HepG2 (cell line): ENCODE data around the gene TXNIP. TPM values are rescaled to one million over a fixed set of nuclear protein-coding genes. Genes with fewer than 3 reads are reported as not detected.

ENCODE experiments used
- ATAC-seq: fragments of 200-7000 bp; cut with Tn5 transposase; 3 replicates; pipeline ENCODE4 v1.9.1; 2020; ENCODE audit warnings: mild to moderate bottlenecking, moderate library complexity
- BruUV-seq: library from RNA; stranded (reverse); fragments of 400-500 nt; replicated peaks from 2 replicates; lab custom pipeline; 2021; lab: Mats Ljungman, UMichigan
- CTCF ChIA-PET: fragments of 300-600 bp; formaldehyde crosslinking; extraction: SDS; loops from one replicate; lab custom pipeline; 2021; ENCODE audit warnings: low total read pairs, inconsistent platforms, low intra/inter-chr PET ratio; lab: Yijun Ruan, JAX
- POLR2A ChIA-PET: fragments of 350-600 bp; sonication (Branson Sonifier 250); formaldehyde crosslinking; loops from one replicate; lab custom pipeline; 2020; ENCODE audit warnings: antibody characterized with exemption, inconsistent platforms; lab: Yijun Ruan, JAX
- DNase-seq: peaks from one replicate; pipeline ENCODE4 v3.0.0-alpha.2; 2015; ENCODE audit warnings: low spot score
- FAIRE-seq: peaks from 3 replicates; lab custom pipeline; 2011; peaks lifted over from hg19 to GRCh38; lab: Jason Lieb, UNC
- H2AFZ ChIP-seq: one replicate; pipeline ENCODE4 v1.6.1; 2011; ENCODE audit warnings: low read length, inconsistent platforms
- H3K27ac ChIP-seq: fragments of 300-600 bp; 3 replicates; pipeline ENCODE4 v1.8.0; 2011; ENCODE audit warnings: mixed run types, mild to moderate bottlenecking, mixed read lengths, low read length, inconsistent platforms; ENCODE audit not compliant: insufficient read depth; ENCODE audit errors: extremely low read length
- H3K27me3 ChIP-seq, 2 experiments: fragments of 200-600 bp in 1 of 2; 2 replicates in 1 of 2; 3 replicates in 1 of 2; pipeline versions ENCODE4 v1.6.0 to v1.8.0; 2011; ENCODE audit warnings: low read length in 2 of 2, mild to moderate bottlenecking in 2 of 2, moderate library complexity in 2 of 2, inconsistent platforms in 1 of 2; ENCODE audit not compliant: insufficient read depth in 2 of 2, control insufficient read depth in 1 of 2
- H3K36me3 ChIP-seq, 2 experiments: fragments of 200-600 bp in 1 of 2; replicated peaks in 1 of 2; 2 replicates in 1 of 2; 3 replicates in 1 of 2; pipeline versions ENCODE4 v1.5.1 to v1.8.0; 2011; ENCODE audit warnings: low read length in 2 of 2, inconsistent platforms in 1 of 2; ENCODE audit not compliant: insufficient read depth in 2 of 2, control insufficient read depth in 1 of 2
- H3K4me1 ChIP-seq: 2 replicates; pipeline ENCODE4 v1.5.1; 2012; ENCODE audit warnings: low read length, inconsistent platforms; ENCODE audit not compliant: insufficient read depth
- H3K4me2 ChIP-seq: 2 replicates; pipeline ENCODE4 v1.6.0; 2011; ENCODE audit warnings: low read depth, low read length, inconsistent platforms
- H3K4me3 ChIP-seq, 3 experiments: fragments of 200-600 bp in 1 of 3; sonication (generic), shearing (Covaris generic) in 1 of 3; replicated peaks in 1 of 3; 2 replicates each; pipeline ENCODE4 v1.5.1; 2011 to 2016; ENCODE audit warnings: low read length in 3 of 3, inconsistent platforms in 2 of 3, low read depth in 2 of 3, mild to moderate bottlenecking in 2 of 3, control low read depth in 1 of 3, mixed read lengths in 1 of 3; ENCODE audit not compliant: insufficient read depth in 1 of 3
- H3K79me2 ChIP-seq: one replicate; pipeline ENCODE4 v1.6.1; 2011; ENCODE audit warnings: low read length, inconsistent platforms; ENCODE audit not compliant: insufficient read depth
- H3K9ac ChIP-seq: 2 replicates; pipeline ENCODE4 v1.6.0; 2011; ENCODE audit warnings: mild to moderate bottlenecking, low read depth, low read length, inconsistent platforms; ENCODE audit not compliant: insufficient read depth
- H3K9me3 ChIP-seq: 2 replicates; pipeline ENCODE4 v1.5.1; 2012; ENCODE audit warnings: mild to moderate bottlenecking, low read length
- H4K20me1 ChIP-seq: 2 replicates; pipeline ENCODE4 v1.6.0; 2011; ENCODE audit warnings: inconsistent platforms, mild to moderate bottlenecking, low read length, moderate library complexity; ENCODE audit not compliant: insufficient read depth
- CEBPB ChIP-seq: IDR thresholded peaks from 2 replicates; pipeline ENCODE4 v1.6.1; 2011; ENCODE audit warnings: low read depth, low read length, improper control_type of control experiment, borderline replicate concordance
- FOXM1 ChIP-seq: sonication (generic); formaldehyde crosslinking; IDR thresholded peaks from 2 replicates; pipeline ENCODE4 v1.5.0; 2020; ENCODE audit warnings: missing genetic modification reagents
- HNRNPK ChIP-seq: fragments of 200-400 bp; formaldehyde crosslinking; IDR thresholded peaks from 2 replicates; pipeline ENCODE4 v1.6.1; 2018; ENCODE audit warnings: low read length, low read depth, moderate library complexity, mild to moderate bottlenecking; ENCODE audit not compliant: poor library complexity, severe bottlenecking
- HNRNPL ChIP-seq: fragments of 200-400 bp; formaldehyde crosslinking; IDR thresholded peaks from 2 replicates; pipeline ENCODE4 v1.6.1; 2017; ENCODE audit warnings: mild to moderate bottlenecking, low read depth, low read length
- IKZF4 ChIP-seq: sonication (generic); formaldehyde crosslinking; IDR thresholded peaks from 2 replicates; pipeline ENCODE4 v1.5.1; 2020; ENCODE audit warnings: borderline replicate concordance, mild to moderate bottlenecking, low read depth, missing genetic modification reagents; ENCODE audit errors: not compliant biosample characterization
- MTA1 ChIP-seq: sonication (generic); formaldehyde crosslinking; IDR thresholded peaks from 2 replicates; pipeline ENCODE4 v1.4.0; 2020; ENCODE audit warnings: missing genetic modification reagents, mild to moderate bottlenecking, borderline replicate concordance
- TBP ChIP-seq: sonication (generic); formaldehyde crosslinking; IDR thresholded peaks from 2 replicates; pipeline ENCODE4 v1.5.0; 2020; ENCODE audit warnings: missing genetic modification reagents
- ZBTB2 ChIP-seq: sonication (generic); formaldehyde crosslinking; IDR thresholded peaks from 2 replicates; pipeline ENCODE4 v1.8.0; 2022; ENCODE audit warnings: low read depth, missing genetic modification reagents
- ZNF253 ChIP-seq: sonication (generic); formaldehyde crosslinking; IDR thresholded peaks from 2 replicates; pipeline ENCODE4 v1.8.0; 2022; ENCODE audit warnings: mild to moderate bottlenecking, missing genetic modification reagents, borderline replicate concordance
- ZNF34 ChIP-seq: sonication (generic); formaldehyde crosslinking; IDR thresholded peaks from 2 replicates; pipeline ENCODE4 v1.4.0; 2020; ENCODE audit warnings: mild to moderate bottlenecking, missing genetic modification reagents, borderline replicate concordance
- ZNF501 ChIP-seq: sonication (generic); formaldehyde crosslinking; IDR thresholded peaks from 2 replicates; pipeline ENCODE4 v1.5.1; 2020; ENCODE audit warnings: mild to moderate bottlenecking, moderate library complexity, missing genetic modification reagents
- ZNF598 ChIP-seq: sonication (generic); formaldehyde crosslinking; IDR thresholded peaks from 2 replicates; pipeline ENCODE4 v1.5.1; 2020; ENCODE audit warnings: mild to moderate bottlenecking, missing genetic modification reagents, borderline replicate concordance
- ZNF674 ChIP-seq: sonication (generic); formaldehyde crosslinking; IDR thresholded peaks from 2 replicates; pipeline ENCODE4 v1.5.0; 2020; ENCODE audit warnings: low read depth, mild to moderate bottlenecking, missing genetic modification reagents
- ZNF7 ChIP-seq: IDR thresholded peaks from 2 replicates; pipeline ENCODE4 v1.6.1; 2016; ENCODE audit warnings: missing biosample characterization, missing genetic modification reagents
- ZNF724P ChIP-seq: sonication (generic); formaldehyde crosslinking; IDR thresholded peaks from 2 replicates; pipeline ENCODE4 v1.8.0; 2022; ENCODE audit warnings: missing genetic modification reagents, borderline replicate concordance
- ZSCAN21 ChIP-seq: sonication (generic); formaldehyde crosslinking; IDR thresholded peaks from 2 replicates; pipeline ENCODE4 v1.8.0; 2022; ENCODE audit warnings: mild to moderate bottlenecking, missing genetic modification reagents, moderate library complexity, borderline replicate concordance
- WGBS: methylation state at CpG from one replicate; pipeline ENCODE4 v1.1.6; 2017; ENCODE audit warnings: low lambda C conversion rate; 5-methylcytosine and 5-hydroxymethylcytosine counted together
- in situ Hi-C: cut with HindIII; loops from 2 replicates; pipeline ENCODE4 v1.10.0; 2017; ENCODE audit warnings: low pct_unique_long_range_greater_than_20kb; ENCODE audit not compliant: extremely low pct_ligation_motif_present
- intact Hi-C: fragments of 100-400 bp; cut with micrococcal nuclease; formaldehyde crosslinking; loops from one replicate; pipeline ENCODE4 v1.10.0; 2022; ENCODE audit not compliant: unreplicated experiment
- polyA plus RNA-seq, 8 experiments: library from polyadenylated mRNA; depleted of rRNA in 3 of 8; stranded (reverse) in 7 of 8; unstranded in 1 of 8; fragments of >200 nt; fragmentation: Illumina TruSeq in 4 of 8; extraction: Trizol in 4 of 8; gene quantifications; 2 replicates each; pipeline versions ENCODE4 v1.2.1 to v1.2.3, GENCODE V29; 2011 to 2016; ENCODE audit warnings: low read depth in 4 of 8, missing spikeins in 1 of 8, mixed read lengths in 1 of 8; ENCODE audit not compliant: insufficient read depth in 1 of 8
- total RNA-seq, 5 experiments: library from RNA; depleted of rRNA; stranded (reverse); fragments of >200 nt; fragmentation: Illumina TruSeq; extraction: Trizol; gene quantifications; 2 replicates each; pipeline ENCODE4 v1.2.3, GENCODE V29; 2016; ENCODE audit warnings: low read depth in 1 of 5

Gene TXNIP
- total and polyA plus RNA-seq, 2 of the 13 experiments (the other 11 are each of a cell fraction or from before 2014, with no cell fraction given) = 24.4 to 237 TPM

GRCh38 chr1:145974721-145975120 lies 21.7 kb downstream of the TXNIP start:
- ATAC-seq (no peak), DNase-seq (no peak), FAIRE-seq (no peak)
- H3K9me3 ChIP-seq = no peaks in the 10 kb centered on the region
- POLR2A ChIA-PET = interaction anchor here (1.0 kb wide), 1 partner anchor 10 kb away, joined by 3 read pairs; the partner anchor contains the start of genes ANKRD34A and POLR3GL
- H3K27me3 ChIP-seq = no peaks in the 10 kb centered on the region
- TF ChIP-seq IKZF4 (no peak), TBP (CRISPR knock-in tag) (no peak), HNRNPL (no peak), ZNF598 (no peak), CEBPB (no peak), FOXM1 (CRISPR knock-in tag) (no peak), ZNF7 (CRISPR knock-in tag) (no peak), ZNF724P (CRISPR knock-in tag) (no peak), ZNF34 (CRISPR knock-in tag) (no peak), ZNF674 (CRISPR knock-in tag) (no peak), ZNF501 (CRISPR knock-in tag) (no peak), ZBTB2 (CRISPR knock-in tag) (no peak), ZSCAN21 (CRISPR knock-in tag) (no peak), HNRNPK (no peak), ZNF253 (CRISPR knock-in tag) (no peak), MTA1 (CRISPR knock-in tag) (no peak)
- BruUV-seq = no TSS peak
- no peaks in the 10 kb centered on the region for H3K36me3 ChIP-seq
- H2AFZ ChIP-seq = no peak overlapping the region
- no peak overlapping the region for H3K4me3 ChIP-seq
- no peaks in the 10 kb centered on the region for H3K79me2 ChIP-seq
- 89% methylated on average over 7 of the region's 7 CpGs for WGBS
- H4K20me1 ChIP-seq = no peaks in the 10 kb centered on the region
- intact Hi-C loops = loop anchor here (5.0 kb wide), 1 partner anchor 82 kb away; no protein-coding TSS in a partner anchor
- no peak overlapping the region for H3K9ac ChIP-seq
- peaks cover 44% of the 10 kb centered on the region for H3K4me1 ChIP-seq
- no peak overlapping the region for H3K27ac ChIP-seq
- no peak overlapping the region for H3K4me2 ChIP-seq
- in situ Hi-C loops = loop anchor here (5.0 kb wide), 1 partner anchor 38 kb away; no protein-coding TSS in a partner anchor
- CTCF ChIA-PET = no interaction called here
